Measurements from ENCODE around the gene SERPINB8. TPM values are rescaled to one million over a fixed set of nuclear protein-coding genes. Genes with fewer than 3 reads are reported as not detected.

SERPINB8 gene
- total and polyA plus RNA-seq, 4 donors = 5.7 to 29.6 (median 19.1) TPM

DNA sequence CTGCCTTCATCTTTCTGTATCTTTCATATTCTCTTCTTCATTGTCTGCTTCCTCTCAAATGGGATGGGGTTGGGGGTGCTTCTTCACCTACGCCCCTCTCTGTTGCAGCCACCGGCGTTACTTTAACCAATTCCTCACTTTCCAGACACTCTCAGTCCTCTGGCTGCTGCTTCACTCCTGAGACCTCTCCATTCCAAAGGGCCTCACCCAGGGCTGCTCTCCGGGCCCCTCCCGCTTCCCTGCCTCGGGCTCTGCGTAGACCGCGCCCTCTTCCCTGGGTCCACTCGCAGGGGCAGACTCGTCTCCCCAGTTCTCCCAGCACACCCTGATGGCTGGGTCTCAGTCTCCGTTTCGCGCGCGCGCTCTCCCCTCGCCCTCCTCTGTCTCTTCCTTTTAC lies 926 bp downstream of the SERPINB8 start:
- Histone ChIP-seq H3K36me3 (ENCODE audit: control insufficient read depth in 4 of 4, insufficient read depth in 4 of 4, low read length in 4 of 4) (no peaks in the 10 kb centered on the region), H3K9ac (ENCODE audit: insufficient read depth in 1 of 2, low read length in 2 of 2) (peak overlapping the region; percentile 66 to 71), H3K4me3 (peak overlapping the region; percentile 70), H3K27me3 (ENCODE audit: control insufficient read depth in 3 of 3, insufficient read depth in 3 of 3, low read length in 2 of 3) (no peaks in the 10 kb centered on the region), H3K4me1 (ENCODE audit: control insufficient read depth in 5 of 5, insufficient read depth in 5 of 5, low read length in 5 of 5) (peaks cover 0 to 7% (median 0%) of the 10 kb centered on the region in 5 donors), H3K9me3 (ENCODE audit: control insufficient read depth in 4 of 4, insufficient read depth in 3 of 4, low read length in 3 of 4) (no peaks in the 10 kb centered on the region), H3K27ac (ENCODE audit: low read depth in 1 of 2, low read length in 1 of 2) (peak overlapping the region; percentile 98 to 99)
- ATAC-seq (ENCODE audit: insufficient read depth, low FRiP score) (no peak), DNase-seq (peak; percentile 32 to 58 (median 47))
- 27 to 46% methylated on average over 12 to 18 of the region's 18 CpGs for WGBS, 2 donors
- TF ChIP-seq, protein P1, sequence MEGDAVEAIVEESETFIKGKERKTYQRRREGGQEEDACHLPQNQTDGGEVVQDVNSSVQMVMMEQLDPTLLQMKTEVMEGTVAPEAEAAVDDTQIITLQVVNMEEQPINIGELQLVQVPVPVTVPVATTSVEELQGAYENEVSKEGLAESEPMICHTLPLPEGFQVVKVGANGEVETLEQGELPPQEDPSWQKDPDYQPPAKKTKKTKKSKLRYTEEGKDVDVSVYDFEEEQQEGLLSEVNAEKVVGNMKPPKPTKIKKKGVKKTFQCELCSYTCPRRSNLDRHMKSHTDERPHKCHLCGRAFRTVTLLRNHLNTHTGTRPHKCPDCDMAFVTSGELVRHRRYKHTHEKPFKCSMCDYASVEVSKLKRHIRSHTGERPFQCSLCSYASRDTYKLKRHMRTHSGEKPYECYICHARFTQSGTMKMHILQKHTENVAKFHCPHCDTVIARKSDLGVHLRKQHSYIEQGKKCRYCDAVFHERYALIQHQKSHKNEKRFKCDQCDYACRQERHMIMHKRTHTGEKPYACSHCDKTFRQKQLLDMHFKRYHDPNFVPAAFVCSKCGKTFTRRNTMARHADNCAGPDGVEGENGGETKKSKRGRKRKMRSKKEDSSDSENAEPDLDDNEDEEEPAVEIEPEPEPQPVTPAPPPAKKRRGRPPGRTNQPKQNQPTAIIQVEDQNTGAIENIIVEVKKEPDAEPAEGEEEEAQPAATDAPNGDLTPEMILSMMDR (IDR thresholded peaks at IDR 0.05; ENCODE audit: control extremely low read depth, extremely low read depth) = no peak

DNA sequence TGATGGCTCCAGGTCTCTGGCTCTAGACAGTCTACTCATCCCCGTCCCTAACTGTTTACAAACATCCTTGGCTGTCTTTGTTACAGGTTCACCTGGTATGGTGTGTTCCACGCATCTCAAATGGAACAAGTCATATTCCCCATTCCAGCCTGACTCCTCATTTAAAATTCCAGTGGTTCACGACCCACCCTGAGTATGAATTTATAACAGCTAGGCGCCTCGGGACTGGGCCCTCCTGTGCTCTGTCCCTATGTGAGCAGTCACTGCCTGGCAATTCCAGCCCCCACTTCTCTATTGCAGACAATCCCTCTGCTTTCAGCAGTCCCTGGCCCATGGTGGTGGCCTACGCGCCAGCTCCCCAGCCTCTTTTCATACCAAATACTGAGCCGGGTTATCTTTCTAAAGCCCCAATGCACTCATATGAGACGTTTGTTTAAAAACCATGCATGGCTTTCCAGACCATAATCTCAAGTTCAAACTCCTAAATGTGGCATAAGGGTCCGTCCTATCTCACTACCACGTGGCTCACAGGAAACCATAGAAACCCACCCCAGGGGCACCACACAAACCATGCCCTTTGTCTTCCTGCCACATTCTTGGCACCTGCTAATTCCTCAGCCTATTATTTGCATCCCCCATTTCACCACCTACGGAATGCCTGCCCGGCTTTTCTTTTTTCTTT lies 1.6 kb downstream of the SERPINB8 start:
- DNase-seq (no peak), ATAC-seq (ENCODE audit: insufficient read depth, low FRiP score) (no peak)
- Histone ChIP-seq H3K4me3 (peak overlapping the region; percentile 70), H3K36me3 (ENCODE audit: control insufficient read depth in 4 of 4, insufficient read depth in 4 of 4, low read length in 4 of 4) (no peaks in the 10 kb centered on the region), H3K27me3 (ENCODE audit: control insufficient read depth in 3 of 3, insufficient read depth in 3 of 3, low read length in 2 of 3) (no peaks in the 10 kb centered on the region), H3K9ac (ENCODE audit: insufficient read depth in 1 of 2, low read length in 2 of 2) (no peak overlapping the region), H3K9me3 (ENCODE audit: control insufficient read depth in 4 of 4, insufficient read depth in 3 of 4, low read length in 3 of 4) (no peaks in the 10 kb centered on the region), H3K27ac (ENCODE audit: low read depth in 1 of 2, low read length in 1 of 2) (peak overlapping the region; percentile 98 to 99), H3K4me1 (ENCODE audit: control insufficient read depth in 5 of 5, insufficient read depth in 5 of 5, low read length in 5 of 5) (peaks cover 0 to 7% (median 0%) of the 10 kb centered on the region in 5 donors)
- TF ChIP-seq, protein P1 (IDR thresholded peaks at IDR 0.05; ENCODE audit: control extremely low read depth, extremely low read depth) = no peak
- 48 to 68% methylated on average over 13 of the region's 13 CpGs for WGBS, 2 donors

- TF ChIP-seq, protein P1 (IDR thresholded peaks at IDR 0.05; ENCODE audit: control extremely low read depth, extremely low read depth) = no peak
- H3K4me3 ChIP-seq = no peak overlapping the region
- ATAC-seq (ENCODE audit: insufficient read depth, low FRiP score) = no peak
These were observed 2.1 kb downstream of the SERPINB8 start for GRCh38 chr18:63972002-63972376.

More at GRCh38 chr18:63972002-63972376, 2.1 kb downstream of the SERPINB8 start:
- peaks cover 0 to 7% (median 0%) of the 10 kb centered on the region in 5 donors for H3K4me1 ChIP-seq (ENCODE audit: control insufficient read depth in 5 of 5, insufficient read depth in 5 of 5, low read length in 5 of 5)
- H3K27ac ChIP-seq (ENCODE audit: low read depth in 1 of 2, low read length in 1 of 2) = no peak overlapping the region
- H3K27me3 ChIP-seq (ENCODE audit: control insufficient read depth in 3 of 3, insufficient read depth in 3 of 3, low read length in 2 of 3) = no peaks in the 10 kb centered on the region
- DNase-seq = no peak
- H3K9me3 ChIP-seq (ENCODE audit: control insufficient read depth in 4 of 4, insufficient read depth in 3 of 4, low read length in 3 of 4) = no peaks in the 10 kb centered on the region
- H3K9ac ChIP-seq (ENCODE audit: insufficient read depth in 1 of 2, low read length in 2 of 2) = no peak overlapping the region
- WGBS, 2 donors = 42 to 67% methylated on average over 5 of the region's 5 CpGs
- no peaks in the 10 kb centered on the region for H3K36me3 ChIP-seq (ENCODE audit: control insufficient read depth in 4 of 4, insufficient read depth in 4 of 4, low read length in 4 of 4)

Measured in lung (tissue), 12 donors.